ENCODE measurements around the gene DCTN2.
"Not testable (repeated sequence)": the region's sequence is repeated elsewhere in the genome, so short reads cannot be mapped to it uniquely, and the experiment has no call there.

Gene DCTN2

GRCh38 chr12:57507796-57508195, 39.2 kb downstream of the DCTN2 start:
- H3K36me3 ChIP-seq (ENCODE audit: insufficient read depth, low read length) = peaks cover 57% of the 10 kb centered on the region
- H3K27ac ChIP-seq (ENCODE audit: low read depth, low read length); H3K9ac ChIP-seq (ENCODE audit: low read length); H3K4me1 ChIP-seq (ENCODE audit: insufficient read depth, low read length); H3K4me3 ChIP-seq (ENCODE audit: low read depth in 1 of 2, low read length in 2 of 2); H3K9me3 ChIP-seq (ENCODE audit: low read length); H3K27me3 ChIP-seq (ENCODE audit: control insufficient read depth in 1 of 2, insufficient read depth in 2 of 2, low read length in 2 of 2): not testable (repeated sequence)

GRCh38 chr12:57506541-57506940, 40.5 kb downstream of the DCTN2 start:
- H3K4me3 ChIP-seq (ENCODE audit: low read depth in 1 of 2, low read length in 2 of 2); H3K9ac ChIP-seq (ENCODE audit: low read length); H3K4me1 ChIP-seq (ENCODE audit: insufficient read depth, low read length); H3K9me3 ChIP-seq (ENCODE audit: low read length); H3K27ac ChIP-seq (ENCODE audit: low read depth, low read length); H3K27me3 ChIP-seq (ENCODE audit: control insufficient read depth in 1 of 2, insufficient read depth in 2 of 2, low read length in 2 of 2): not testable (repeated sequence)
- peaks cover 50% of the 10 kb centered on the region for H3K36me3 ChIP-seq (ENCODE audit: insufficient read depth, low read length)

- not testable (repeated sequence) for H3K27ac ChIP-seq (ENCODE audit: low read depth, low read length); H3K9ac ChIP-seq (ENCODE audit: low read length); H3K4me3 ChIP-seq (ENCODE audit: low read depth in 1 of 2, low read length in 2 of 2); H3K9me3 ChIP-seq (ENCODE audit: low read length); H3K4me1 ChIP-seq (ENCODE audit: insufficient read depth, low read length); H3K27me3 ChIP-seq (ENCODE audit: control insufficient read depth in 1 of 2, insufficient read depth in 2 of 2, low read length in 2 of 2)
- H3K36me3 ChIP-seq (ENCODE audit: insufficient read depth, low read length) = peaks cover 64% of the 10 kb centered on the region
Measured at GRCh38 chr12:57502311-57502969, 44.6 kb downstream of the DCTN2 start.

GRCh38 chr12:57500213-57500612, 46.8 kb downstream of the DCTN2 start:
- H3K27me3 ChIP-seq (ENCODE audit: control insufficient read depth in 1 of 2, insufficient read depth in 2 of 2, low read length in 2 of 2) = no peaks in the 10 kb centered on the region
- H3K4me3 ChIP-seq (ENCODE audit: low read depth in 1 of 2, low read length in 2 of 2) = no peak overlapping the region
- no peak overlapping the region for H3K27ac ChIP-seq (ENCODE audit: low read depth, low read length)
- peaks cover 50% of the 10 kb centered on the region for H3K36me3 ChIP-seq (ENCODE audit: insufficient read depth, low read length)
- no peaks in the 10 kb centered on the region for H3K4me1 ChIP-seq (ENCODE audit: insufficient read depth, low read length)
- no peak overlapping the region for H3K9ac ChIP-seq (ENCODE audit: low read length)
- no peaks in the 10 kb centered on the region for H3K9me3 ChIP-seq (ENCODE audit: low read length)

GRCh38 chr12:57498571-57498970, 48.4 kb downstream of the DCTN2 start:
- H3K9ac ChIP-seq (ENCODE audit: low read length) = no peak overlapping the region
- H3K4me3 ChIP-seq (ENCODE audit: low read depth in 1 of 2, low read length in 2 of 2) = no peak overlapping the region
- no peaks in the 10 kb centered on the region for H3K9me3 ChIP-seq (ENCODE audit: low read length)
- no peak overlapping the region for H3K27ac ChIP-seq (ENCODE audit: low read depth, low read length)
- no peaks in the 10 kb centered on the region for H3K4me1 ChIP-seq (ENCODE audit: insufficient read depth, low read length)
- no peaks in the 10 kb centered on the region for H3K27me3 ChIP-seq (ENCODE audit: control insufficient read depth in 1 of 2, insufficient read depth in 2 of 2, low read length in 2 of 2)
- H3K36me3 ChIP-seq (ENCODE audit: insufficient read depth, low read length) = peaks cover 39% of the 10 kb centered on the region

- Histone ChIP-seq H3K9me3 (ENCODE audit: low read length) (no peaks in the 10 kb centered on the region), H3K36me3 (ENCODE audit: insufficient read depth, low read length) (peaks cover 38% of the 10 kb centered on the region), H3K27me3 (ENCODE audit: control insufficient read depth in 1 of 2, insufficient read depth in 2 of 2, low read length in 2 of 2) (no peaks in the 10 kb centered on the region), H3K4me1 (ENCODE audit: insufficient read depth, low read length) (no peaks in the 10 kb centered on the region), H3K9ac (ENCODE audit: low read length) (no peak overlapping the region), H3K27ac (ENCODE audit: low read depth, low read length) (no peak overlapping the region), H3K4me3 (ENCODE audit: low read depth in 1 of 2, low read length in 2 of 2) (no peak overlapping the region)
Measured at GRCh38 chr12:57498132-57498502, 48.9 kb downstream of the DCTN2 start.

- Histone ChIP-seq H3K9me3 (ENCODE audit: low read length) (no peaks in the 10 kb centered on the region), H3K27me3 (ENCODE audit: control insufficient read depth in 1 of 2, insufficient read depth in 2 of 2, low read length in 2 of 2) (no peaks in the 10 kb centered on the region), H3K36me3 (ENCODE audit: insufficient read depth, low read length) (peaks cover 43% of the 10 kb centered on the region), H3K27ac (ENCODE audit: low read depth, low read length) (no peak overlapping the region), H3K4me1 (ENCODE audit: insufficient read depth, low read length) (no peaks in the 10 kb centered on the region), H3K4me3 (ENCODE audit: low read depth in 1 of 2, low read length in 2 of 2) (no peak overlapping the region), H3K9ac (ENCODE audit: low read length) (no peak overlapping the region)
Measured at GRCh38 chr12:57497223-57498131, 49.5 kb downstream of the DCTN2 start.

- Histone ChIP-seq H3K27me3 (ENCODE audit: control insufficient read depth in 1 of 2, insufficient read depth in 2 of 2, low read length in 2 of 2) (no peaks in the 10 kb centered on the region), H3K4me1 (ENCODE audit: insufficient read depth, low read length) (no peaks in the 10 kb centered on the region), H3K36me3 (ENCODE audit: insufficient read depth, low read length) (peaks cover 43% of the 10 kb centered on the region), H3K4me3 (ENCODE audit: low read depth in 1 of 2, low read length in 2 of 2) (no peak overlapping the region), H3K9ac (ENCODE audit: low read length) (no peak overlapping the region), H3K27ac (ENCODE audit: low read depth, low read length) (no peak overlapping the region), H3K9me3 (ENCODE audit: low read length) (no peaks in the 10 kb centered on the region)
Measured at GRCh38 chr12:57496822-57497221, 50.2 kb downstream of the DCTN2 start.

- not testable (repeated sequence) for H3K4me3 ChIP-seq (ENCODE audit: low read depth in 1 of 2, low read length in 2 of 2)
Measured at GRCh38 chr12:57495051-57495701, 51.8 kb downstream of the DCTN2 start.

GRCh38 chr12:57491393-57492280, 55.4 kb downstream of the DCTN2 start:
- Histone ChIP-seq H3K9ac (ENCODE audit: low read length) (no peak overlapping the region), H3K4me3 (ENCODE audit: low read depth in 1 of 2, low read length in 2 of 2) (no peak overlapping the region), H3K4me1 (ENCODE audit: insufficient read depth, low read length) (peaks cover 13% of the 10 kb centered on the region), H3K27me3 (ENCODE audit: control insufficient read depth in 1 of 2, insufficient read depth in 2 of 2, low read length in 2 of 2) (no peaks in the 10 kb centered on the region), H3K9me3 (ENCODE audit: low read length) (no peaks in the 10 kb centered on the region), H3K27ac (ENCODE audit: low read depth, low read length) (no peak overlapping the region), H3K36me3 (ENCODE audit: insufficient read depth, low read length) (peaks cover 39% of the 10 kb centered on the region)

More at GRCh38 chr12:57495051-57495701, 51.8 kb downstream of the DCTN2 start:
- H3K9me3 ChIP-seq (ENCODE audit: low read length); H3K4me1 ChIP-seq (ENCODE audit: insufficient read depth, low read length); H3K27ac ChIP-seq (ENCODE audit: low read depth, low read length); H3K9ac ChIP-seq (ENCODE audit: low read length); H3K27me3 ChIP-seq (ENCODE audit: control insufficient read depth in 1 of 2, insufficient read depth in 2 of 2, low read length in 2 of 2): not testable (repeated sequence)
- peaks cover 44% of the 10 kb centered on the region for H3K36me3 ChIP-seq (ENCODE audit: insufficient read depth, low read length)

GRCh38 chr12:57490126-57490525, 56.9 kb downstream of the DCTN2 start:
- H3K27me3 ChIP-seq (ENCODE audit: control insufficient read depth in 1 of 2, insufficient read depth in 2 of 2, low read length in 2 of 2) = no peaks in the 10 kb centered on the region
- H3K4me1 ChIP-seq (ENCODE audit: insufficient read depth, low read length) = peaks cover 13% of the 10 kb centered on the region
- H3K27ac ChIP-seq (ENCODE audit: low read depth, low read length) = no peak overlapping the region
- no peaks in the 10 kb centered on the region for H3K9me3 ChIP-seq (ENCODE audit: low read length)
- H3K9ac ChIP-seq (ENCODE audit: low read length) = no peak overlapping the region
- H3K4me3 ChIP-seq (ENCODE audit: low read depth in 1 of 2, low read length in 2 of 2) = no peak overlapping the region
- peaks cover 39% of the 10 kb centered on the region for H3K36me3 ChIP-seq (ENCODE audit: insufficient read depth, low read length)

Measured in muscle layer of colon (tissue), 2 donors.